Osteocyte (in vitro differentiated cells): ENCODE results near the gene OSMR. TPM values are rescaled to one million over a fixed set of nuclear protein-coding genes. Genes with fewer than 3 reads are reported as not detected.

Experiments
- DNase-seq: peaks from one replicate; pipeline ENCODE4 v3.0.0; 2021; ENCODE audit warnings: mixed read lengths; ENCODE audit not compliant: unreplicated experiment; ENCODE audit errors: extremely low spot score
- H3K27ac Mint-ChIP-seq: one replicate; pipeline ENCODE4 v1.8.0; 2021; ENCODE audit warnings: mild to moderate bottlenecking, mixed read lengths; ENCODE audit not compliant: unreplicated experiment
- H3K27me3 Mint-ChIP-seq: one replicate; pipeline ENCODE4 v1.8.0; 2021; ENCODE audit warnings: mixed read lengths; ENCODE audit not compliant: unreplicated experiment
- H3K36me3 Mint-ChIP-seq: one replicate; pipeline ENCODE4 v1.8.0; 2021; ENCODE audit warnings: mixed read lengths; ENCODE audit not compliant: unreplicated experiment
- H3K4me1 Mint-ChIP-seq: one replicate; pipeline ENCODE4 v1.8.0; 2021; ENCODE audit warnings: mixed read lengths; ENCODE audit not compliant: unreplicated experiment
- H3K4me3 Mint-ChIP-seq: one replicate; pipeline ENCODE4 v1.8.0; 2021; ENCODE audit warnings: mild to moderate bottlenecking, moderate library complexity, mixed read lengths; ENCODE audit not compliant: unreplicated experiment
- H3K9me3 Mint-ChIP-seq: one replicate; pipeline ENCODE4 v1.8.0; 2021; ENCODE audit warnings: mixed read lengths; ENCODE audit not compliant: unreplicated experiment
- CTCF ChIP-seq: fragments of 200-600 bp; sonication (generic); IDR thresholded peaks from 2 replicates; pipeline ENCODE4 v1.5.0; 2021; ENCODE audit warnings: antibody characterized with exemption, mild to moderate bottlenecking, moderate library complexity
- total RNA-seq: library from RNA; stranded (reverse); gene quantifications from 2 replicates; pipeline ENCODE4 v1.2.1, GENCODE V29; 2021

OSMR gene
- total RNA-seq, 1 donor from 2014 or later: 33.1 TPM

- no peak overlapping the region for H3K4me3 Mint-ChIP-seq
- no peaks in the 10 kb centered on the region for H3K4me1 Mint-ChIP-seq
- H3K36me3 Mint-ChIP-seq: peaks cover 55% of the 10 kb centered on the region
- H3K27ac Mint-ChIP-seq: no peak overlapping the region
- no peak for DNase-seq
- no peak for TF ChIP-seq CTCF
- no peaks in the 10 kb centered on the region for H3K27me3 Mint-ChIP-seq
- peaks cover 32% of the 10 kb centered on the region for H3K9me3 Mint-ChIP-seq
These were observed 46.6 kb downstream of the OSMR start for GRCh38 chr5:38892363-38892762.

- Mint-ChIP-seq H3K9me3 (peaks cover 36% of the 10 kb centered on the region), H3K4me1 (no peaks in the 10 kb centered on the region), H3K27ac (no peak overlapping the region), H3K36me3 (peaks cover 43% of the 10 kb centered on the region), H3K27me3 (no peaks in the 10 kb centered on the region), H3K4me3 (no peak overlapping the region)
- TF ChIP-seq CTCF: no peak
- DNase-seq: no peak
These were observed 50.9 kb downstream of the OSMR start for GRCh38 chr5:38896760-38897159.

GRCh38 chr5:38899936-38900335 lies 54.1 kb downstream of the OSMR start:
- no peak for DNase-seq
- no peak overlapping the region for H3K4me3 Mint-ChIP-seq
- no peak for TF ChIP-seq CTCF
- H3K9me3 Mint-ChIP-seq: peaks cover 41% of the 10 kb centered on the region
- H3K27ac Mint-ChIP-seq: no peak overlapping the region
- H3K4me1 Mint-ChIP-seq: no peaks in the 10 kb centered on the region
- H3K27me3 Mint-ChIP-seq: no peaks in the 10 kb centered on the region
- peaks cover 54% of the 10 kb centered on the region for H3K36me3 Mint-ChIP-seq

GRCh38 chr5:38905516-38905915 lies 59.7 kb downstream of the OSMR start:
- H3K4me3 Mint-ChIP-seq: no peak overlapping the region
- H3K4me1 Mint-ChIP-seq: peaks cover 6% of the 10 kb centered on the region
- no peaks in the 10 kb centered on the region for H3K27me3 Mint-ChIP-seq
- peaks cover 65% of the 10 kb centered on the region for H3K36me3 Mint-ChIP-seq
- no peak for DNase-seq
- H3K9me3 Mint-ChIP-seq: peaks cover 25% of the 10 kb centered on the region
- no peak overlapping the region for H3K27ac Mint-ChIP-seq
- no peak for TF ChIP-seq CTCF

- H3K9me3 Mint-ChIP-seq: peaks cover 31% of the 10 kb centered on the region
- TF ChIP-seq CTCF: no peak
- peaks cover 66% of the 10 kb centered on the region for H3K36me3 Mint-ChIP-seq
- no peak overlapping the region for H3K4me3 Mint-ChIP-seq
- DNase-seq: no peak
- peaks cover 6% of the 10 kb centered on the region for H3K4me1 Mint-ChIP-seq
- no peaks in the 10 kb centered on the region for H3K27me3 Mint-ChIP-seq
- H3K27ac Mint-ChIP-seq: no peak overlapping the region
These were observed 60.7 kb downstream of the OSMR start for GRCh38 chr5:38906503-38906902.
